Spleen (tissue), 11 donors: ENCODE measurements around the gene S1PR5. TPM values are rescaled to one million over a fixed set of nuclear protein-coding genes. Genes with fewer than 3 reads are reported as not detected.
A peak's percentile ranks its signal among the peaks of the same experiment; 100 is the strongest.

Source experiments
- DNase-seq: peaks from one replicate; pipeline ENCODE4 v3.0.0-alpha.2; 2020
- H3K27ac ChIP-seq, 8 donors: fragments of 200-600 bp; sonication (generic) in 7 of 8; 1 replicate in 4 of 8; 2 replicates in 4 of 8; pipeline versions ENCODE4 v1.5.0 to v1.8.0; 2016 to 2021; ENCODE audit warnings: inconsistent platforms in 4 of 8, mild to moderate bottlenecking in 4 of 8, moderate library complexity in 1 of 8
- H3K27me3 ChIP-seq, 7 donors: fragments of 200-600 bp; sonication (generic) in 6 of 7; replicated peaks in 1 of 7; 1 replicate in 4 of 7; 2 replicates in 3 of 7; pipeline versions ENCODE4 v1.5.0 to v1.8.0; 2016 to 2021; ENCODE audit warnings: inconsistent platforms in 3 of 7, mild to moderate bottlenecking in 1 of 7
- H3K36me3 ChIP-seq, 6 donors: fragments of 200-600 bp; sonication (generic) in 5 of 6; 1 replicate in 4 of 6; 2 replicates in 2 of 6; pipeline versions ENCODE4 v1.5.0 to v1.8.0; 2016 to 2021; ENCODE audit warnings: inconsistent platforms in 2 of 6
- H3K4me1 ChIP-seq, 6 donors: fragments of 200-600 bp; sonication (generic) in 5 of 6; 1 replicate in 3 of 6; 2 replicates in 3 of 6; pipeline versions ENCODE4 v1.5.0 to v1.8.0; 2016 to 2021; ENCODE audit warnings: inconsistent platforms in 3 of 6
- H3K4me3 ChIP-seq, 8 donors: fragments of 200-600 bp; sonication (generic) in 7 of 8; 1 replicate in 4 of 8; 2 replicates in 4 of 8; pipeline versions ENCODE4 v1.5.0 to v1.8.0; 2016 to 2021; ENCODE audit warnings: inconsistent platforms in 4 of 8, mild to moderate bottlenecking in 4 of 8, moderate library complexity in 2 of 8
- H3K9me3 ChIP-seq, 8 donors: fragments of 200-600 bp; sonication (generic) in 7 of 8; 1 replicate in 4 of 8; 2 replicates in 4 of 8; pipeline versions ENCODE4 v1.5.0 to v1.8.0; 2016 to 2021; ENCODE audit warnings: inconsistent platforms in 4 of 8
- POLR2A ChIP-seq, 3 donors: fragments of 450-650 bp; IDR thresholded peaks; one replicate each; pipeline ENCODE4 v1.5.1; 2017; ENCODE audit warnings: antibody characterized with exemption in 3 of 3, mild to moderate bottlenecking in 1 of 3
- POLR2AphosphoS5 ChIP-seq, 3 donors: sonication (generic); formaldehyde crosslinking; IDR thresholded peaks; one replicate each; pipeline ENCODE4 v1.5.1; 2017; ENCODE audit warnings: antibody characterized with exemption in 3 of 3
- WGBS, 5 donors: extraction: QIAGEN DNeasy Blood & Tissue Kit in 3 of 5; methylation state at CpG; one replicate each; pipeline versions ENCODE4 v1.1.5 to v1.1.7; 2013 to 2018; 5-methylcytosine and 5-hydroxymethylcytosine counted together
- intact Hi-C: fragments of 100-400 bp; cut with DNase I; formaldehyde crosslinking; loops from one replicate; pipeline ENCODE4 v1.15.0; 2023; ENCODE audit warnings: low total_unique reads
- polyA plus RNA-seq, 3 donors: library from polyadenylated mRNA; stranded (reverse); fragments of 200-250 nt; gene quantifications; one replicate each; pipeline ENCODE4 v1.2.1, GENCODE V29; 2013
- total RNA-seq, 7 donors: library from RNA; depleted of rRNA in 3 of 7; stranded (reverse); fragments of >200 nt in 3 of 7; fragmentation: NEBNext Ultra II Directional in 4 of 7; extraction: Animal tissue kit (Norgen Biotek cat#: 25700) in 4 of 7; gene quantifications; one replicate each; pipeline versions ENCODE4 v1.1.0 to v1.2.1, GENCODE V29; 2016 to 2021
- TF ChIP-seq, protein P1 (sequence below), 11 experiments: fragments of 200-600 bp in 7 of 11; fragments of 450-650 bp in 4 of 11; sonication (generic) in 4 of 11; IDR thresholded peaks in 8 of 11; conservative IDR thresholded peaks in 3 of 11; 1 replicate in 7 of 11; 2 replicates in 4 of 11; pipeline versions ENCODE4 v1.4.0 to v1.8.0; 2016 to 2021; ENCODE audit warnings: antibody characterized with exemption in 11 of 11, inconsistent platforms in 4 of 11, mild to moderate bottlenecking in 1 of 11
- donor health status: healthy with polysubstance abuse.
- donor health status: DM: no; HTN: no; CAD: no; lungs with moderate emphysema.
- donor health status: DM: no; HTN: no; CAD: no.
- donor health status: Bipolar disorder and iron deficiency.
- donor health status: healthy.
- donor health status: DM: no; HTN: no; CAD: no.
- donor health status: DM: yes; HTN: yes; CAD: no.

S1PR5 gene
- total and polyA plus RNA-seq, 10 donors = 0.52 to 21.2 (median 6.0) TPM

DNA sequence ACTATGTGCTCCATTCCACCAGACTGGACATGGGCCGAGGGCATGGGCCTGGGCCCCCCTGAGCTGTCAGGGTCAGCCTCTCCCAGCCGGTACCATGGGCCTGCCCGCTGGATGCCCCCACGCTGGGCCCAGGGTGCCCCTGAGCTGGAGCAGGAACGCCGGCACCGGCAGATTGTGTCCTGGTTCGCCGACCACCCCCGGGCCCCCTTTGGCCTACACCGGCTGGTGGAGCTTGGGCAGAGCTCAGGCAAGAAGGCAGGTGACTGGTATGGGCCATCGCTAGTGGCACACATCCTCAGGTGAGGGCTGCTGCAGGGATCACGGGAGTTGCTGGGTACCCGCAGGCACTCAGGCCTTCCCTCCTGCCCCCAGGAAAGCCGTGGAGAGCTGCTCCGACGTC is 29.6 kb upstream of the S1PR5 start:
- TF ChIP-seq POLR2A (IDR thresholded peaks at IDR 0.05) (no peak), POLR2AphosphoS5 (IDR thresholded peaks at IDR 0.05) (peak in 1 of 3 donors; percentile 39)
- TF ChIP-seq, protein P1, sequence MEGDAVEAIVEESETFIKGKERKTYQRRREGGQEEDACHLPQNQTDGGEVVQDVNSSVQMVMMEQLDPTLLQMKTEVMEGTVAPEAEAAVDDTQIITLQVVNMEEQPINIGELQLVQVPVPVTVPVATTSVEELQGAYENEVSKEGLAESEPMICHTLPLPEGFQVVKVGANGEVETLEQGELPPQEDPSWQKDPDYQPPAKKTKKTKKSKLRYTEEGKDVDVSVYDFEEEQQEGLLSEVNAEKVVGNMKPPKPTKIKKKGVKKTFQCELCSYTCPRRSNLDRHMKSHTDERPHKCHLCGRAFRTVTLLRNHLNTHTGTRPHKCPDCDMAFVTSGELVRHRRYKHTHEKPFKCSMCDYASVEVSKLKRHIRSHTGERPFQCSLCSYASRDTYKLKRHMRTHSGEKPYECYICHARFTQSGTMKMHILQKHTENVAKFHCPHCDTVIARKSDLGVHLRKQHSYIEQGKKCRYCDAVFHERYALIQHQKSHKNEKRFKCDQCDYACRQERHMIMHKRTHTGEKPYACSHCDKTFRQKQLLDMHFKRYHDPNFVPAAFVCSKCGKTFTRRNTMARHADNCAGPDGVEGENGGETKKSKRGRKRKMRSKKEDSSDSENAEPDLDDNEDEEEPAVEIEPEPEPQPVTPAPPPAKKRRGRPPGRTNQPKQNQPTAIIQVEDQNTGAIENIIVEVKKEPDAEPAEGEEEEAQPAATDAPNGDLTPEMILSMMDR (IDR thresholded peaks at IDR 0.05 in 8 of 11, conservative IDR thresholded peaks at IDR 0.05 in 3 of 11) = no peak
- Histone ChIP-seq H3K4me3 (no peak overlapping the region), H3K4me1 (peaks cover 9 to 71% (median 28%) of the 10 kb centered on the region in 6 donors), H3K36me3 (peaks cover 0 to 66% (median 53%) of the 10 kb centered on the region in 6 donors), H3K27me3 (no peaks in the 10 kb centered on the region), H3K9me3 (no peaks in the 10 kb centered on the region), H3K27ac (no peak overlapping the region)
- 87 to 96% (median 93%) methylated on average over 10 to 17 of the region's 17 CpGs for WGBS, 5 donors
- DNase-seq = no peak
- intact Hi-C loops = no loop called here

DNA sequence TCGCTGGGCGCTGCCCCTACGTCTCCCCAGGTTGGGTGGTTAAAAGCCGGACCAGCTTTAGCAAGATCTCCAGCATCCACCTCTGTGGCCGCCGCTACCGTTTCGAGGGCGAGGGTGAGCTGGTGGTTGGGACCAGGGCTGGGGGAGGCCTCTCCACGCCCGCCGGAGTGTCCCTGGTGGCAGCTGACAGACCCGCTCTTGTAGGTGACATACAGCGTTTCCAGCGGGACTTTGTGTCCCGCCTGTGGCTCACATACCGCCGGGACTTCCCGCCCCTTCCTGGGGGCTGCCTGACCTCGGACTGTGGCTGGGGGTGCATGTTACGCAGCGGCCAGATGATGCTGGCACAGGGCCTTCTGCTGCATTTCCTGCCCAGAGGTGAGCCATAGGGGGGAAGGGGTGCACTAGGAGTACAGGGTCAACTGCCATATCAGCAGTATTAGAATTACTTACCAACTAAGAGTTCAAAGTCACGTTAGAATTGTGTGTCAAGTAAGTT is 27.6 kb upstream of the S1PR5 start:
- H3K9me3 ChIP-seq = no peaks in the 10 kb centered on the region
- H3K4me1 ChIP-seq = peaks cover 9 to 59% (median 29%) of the 10 kb centered on the region in 6 donors
- peaks cover 0 to 46% (median 34%) of the 10 kb centered on the region in 6 donors for H3K36me3 ChIP-seq
- WGBS, 5 donors = 45 to 56% (median 49%) methylated on average over 5 to 23 of the region's 23 CpGs
- DNase-seq = peak; percentile 80
- TF ChIP-seq POLR2AphosphoS5 (IDR thresholded peaks at IDR 0.05) = peak in 1 of 3 donors; percentile 53
- TF ChIP-seq, protein P1 (IDR thresholded peaks at IDR 0.05 in 8 of 11, conservative IDR thresholded peaks at IDR 0.05 in 3 of 11) = no peak
- TF ChIP-seq POLR2A (IDR thresholded peaks at IDR 0.05) = no peak
- intact Hi-C loops = no loop called here
- H3K4me3 ChIP-seq = peak overlapping the region; percentile 73 to 96 (median 88)
- H3K27ac ChIP-seq = peak overlapping the region in 6 of 8 donors; percentile 91 to 97 (median 95)
- peaks cover 0 to 3% (median 0%) of the 10 kb centered on the region in 7 donors for H3K27me3 ChIP-seq

GRCh38 chr19:10544242-10544752 is 27.1 kb upstream of the S1PR5 start:
- Histone ChIP-seq H3K9me3 (no peaks in the 10 kb centered on the region), H3K27ac (peak overlapping the region; percentile 85 to 97 (median 94)), H3K4me3 (peak overlapping the region; percentile 73 to 96 (median 88)), H3K36me3 (peaks cover 0 to 40% (median 29%) of the 10 kb centered on the region in 6 donors), H3K4me1 (peaks cover 9 to 56% (median 29%) of the 10 kb centered on the region in 6 donors), H3K27me3 (peaks cover 0 to 8% (median 0%) of the 10 kb centered on the region in 7 donors)
- TF ChIP-seq, protein P1 (IDR thresholded peaks at IDR 0.05 in 8 of 11, conservative IDR thresholded peaks at IDR 0.05 in 3 of 11) = peak in 1 of 11 experiments; percentile 0
- no peak for TF ChIP-seq POLR2A (IDR thresholded peaks at IDR 0.05)
- intact Hi-C loops = no loop called here
- 22 to 41% (median 24%) methylated on average over 13 to 22 of the region's 22 CpGs for WGBS, 5 donors
- DNase-seq = no peak

- peak; percentile 94 for DNase-seq
- H3K4me1 ChIP-seq = peaks cover 9 to 62% (median 32%) of the 10 kb centered on the region in 6 donors
- H3K27ac ChIP-seq = peak within 1 kb of the TSS; percentile 85 to 97 (median 94)
- 1% methylated on average over 29 to 79 of the region's 79 CpGs for WGBS, 5 donors
- intact Hi-C loops = no loop called here
- no peaks in the 10 kb centered on the region for H3K9me3 ChIP-seq
- H3K4me3 ChIP-seq = peak within 1 kb of the TSS; percentile 73 to 96 (median 88)
- TF ChIP-seq POLR2A (IDR thresholded peaks at IDR 0.05) = peak in 1 of 3 donors; percentile 41
- TF ChIP-seq, protein P1 (IDR thresholded peaks at IDR 0.05 in 8 of 11, conservative IDR thresholded peaks at IDR 0.05 in 3 of 11) = peak in 4 of 11 experiments; percentile 11 to 27 (median 20)
- TF ChIP-seq POLR2AphosphoS5 (IDR thresholded peaks at IDR 0.05) = peak; percentile 84 to 93 (median 86)
- peaks cover 0 to 34% (median 22%) of the 10 kb centered on the region in 6 donors for H3K36me3 ChIP-seq
- peaks cover 0 to 14% (median 0%) of the 10 kb centered on the region in 7 donors for H3K27me3 ChIP-seq
Observed at GRCh38 chr19:10543420-10544241, 26.4 kb upstream of the S1PR5 start, which contains the start of gene ATG4D. TSS of gene ATG4D (plus strand) at chr19:10543904. CDS start at chr19:10544091, 187 bp downstream.
